Esophagus squamous epithelium (tissue), 4 donors: ENCODE results near the gene CUTA.

ENCODE experiments used
- CTCF ChIP-seq, 6 experiments: fragments of 450-650 bp in 4 of 6; fragments of 200-600 bp in 2 of 6; sonication (generic) in 2 of 6; IDR thresholded peaks; one replicate each; pipeline ENCODE4 v1.5.1; 2016 to 2019; ENCODE audit warnings: antibody characterized with exemption in 6 of 6, mild to moderate bottlenecking in 4 of 6, moderate library complexity in 4 of 6
- POLR2A ChIP-seq, 4 donors: fragments of 450-650 bp; IDR thresholded peaks; one replicate each; pipeline ENCODE4 v1.6.1; 2017; ENCODE audit warnings: antibody characterized with exemption in 4 of 4, mild to moderate bottlenecking in 4 of 4, moderate library complexity in 3 of 4

- no peak for TF ChIP-seq CTCF (IDR thresholded peaks at IDR 0.05)
- no peak for TF ChIP-seq POLR2A (IDR thresholded peaks at IDR 0.05)
These were observed 3.4 kb upstream of the CUTA start for GRCh38 chr6:33421344-33421643.
